Effector memory CD8-positive, alpha-beta T cell (primary cell): ENCODE results near the gene STIM2.
"Not testable (repeated sequence)": the region's sequence is repeated elsewhere in the genome, so short reads cannot be mapped to it uniquely, and the experiment has no call there.

ENCODE experiments used
- ATAC-seq: fragments of 150-1000 bp; cut with Tn5 transposase; replicated peaks from 2 replicates; pipeline ENCODE4 v1.10.0; 2021; ENCODE audit warnings: mild to moderate bottlenecking, moderate library complexity
- DNase-seq, 3 experiments: peaks; one replicate each; pipeline ENCODE4 v3.0.0; 2021
- H3K27ac Mint-ChIP-seq, 2 donors: one replicate each; pipeline ENCODE4 v1.8.0; 2022; ENCODE audit warnings: mild to moderate bottlenecking in 2 of 2, mixed read lengths in 2 of 2, moderate library complexity in 2 of 2
- H3K27me3 Mint-ChIP-seq, 2 donors: one replicate each; pipeline ENCODE4 v1.8.0; 2022; ENCODE audit warnings: mixed read lengths in 2 of 2
- H3K36me3 Mint-ChIP-seq: one replicate; pipeline ENCODE4 v1.8.0; 2022; ENCODE audit warnings: mild to moderate bottlenecking, moderate library complexity, mixed read lengths; ENCODE audit not compliant: insufficient read depth
- H3K4me1 Mint-ChIP-seq, 2 donors: one replicate each; pipeline ENCODE4 v1.8.0; 2022; ENCODE audit warnings: low read depth in 2 of 2, mixed read lengths in 2 of 2
- H3K4me3 Mint-ChIP-seq, 2 donors: one replicate each; pipeline ENCODE4 v1.8.0; 2022; ENCODE audit warnings: mild to moderate bottlenecking in 2 of 2, mixed read lengths in 2 of 2, moderate library complexity in 2 of 2
- H3K9me3 Mint-ChIP-seq, 2 donors: one replicate each; pipeline ENCODE4 v1.8.0; 2022; ENCODE audit warnings: mixed read lengths in 2 of 2

STIM2 gene

GRCh38 chr4:27013012-27013411, 152.4 kb downstream of the STIM2 start:
- no peak for ATAC-seq
- Mint-ChIP-seq H3K9me3 (no peaks in the 10 kb centered on the region), H3K4me1 (peaks cover 10 to 11% of the 10 kb centered on the region in 2 donors), H3K27ac (no peak overlapping the region), H3K4me3 (no peak overlapping the region), H3K36me3 (peaks cover 20% of the 10 kb centered on the region), H3K27me3 (no peaks in the 10 kb centered on the region)
- no peak for DNase-seq

DNA sequence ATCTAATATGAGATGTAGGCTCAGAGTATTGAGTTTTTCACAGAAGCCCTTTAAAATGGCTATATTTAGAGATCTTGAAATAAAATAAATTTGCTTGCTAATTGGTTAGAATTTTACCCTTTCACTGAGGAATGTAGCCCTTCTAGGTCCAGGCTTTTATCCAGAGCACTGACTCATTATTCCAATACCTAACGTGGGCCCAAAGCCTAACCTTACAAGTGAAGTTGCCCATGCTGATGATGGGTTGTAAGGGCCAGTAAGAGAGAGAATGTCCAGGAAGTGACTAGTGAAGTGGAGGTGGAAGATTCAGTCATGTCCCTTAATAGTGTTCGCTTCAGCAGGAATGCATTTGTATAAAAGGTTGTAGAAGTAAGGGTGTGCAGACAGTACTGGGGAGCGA, 155.9 kb downstream of the STIM2 start:
- Mint-ChIP-seq H3K4me3 (no peak overlapping the region), H3K27me3 (no peaks in the 10 kb centered on the region), H3K27ac (no peak overlapping the region), H3K36me3 (peaks cover 38% of the 10 kb centered on the region), H3K4me1 (peaks cover 16 to 22% of the 10 kb centered on the region in 2 donors), H3K9me3 (no peaks in the 10 kb centered on the region)
- DNase-seq (no peak), ATAC-seq (no peak)

DNA sequence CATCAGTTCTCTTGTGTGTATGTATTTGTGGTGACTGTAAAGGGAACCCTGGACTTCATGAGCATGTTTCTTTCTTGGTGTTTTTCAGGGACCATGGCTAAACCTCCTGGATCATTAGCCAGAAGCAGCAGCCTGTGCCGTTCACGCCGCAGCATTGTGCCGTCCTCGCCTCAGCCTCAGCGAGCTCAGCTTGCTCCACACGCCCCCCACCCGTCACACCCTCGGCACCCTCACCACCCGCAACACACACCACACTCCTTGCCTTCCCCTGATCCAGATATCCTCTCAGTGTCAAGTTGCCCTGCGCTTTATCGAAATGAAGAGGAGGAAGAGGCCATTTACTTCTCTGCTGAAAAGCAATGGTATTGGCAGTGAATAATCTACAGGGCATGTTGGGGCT, 157.0 kb downstream of the STIM2 start:
- Mint-ChIP-seq H3K27me3 (no peaks in the 10 kb centered on the region), H3K9me3 (no peaks in the 10 kb centered on the region), H3K4me3 (no peak overlapping the region), H3K36me3 (peaks cover 46% of the 10 kb centered on the region), H3K27ac (peak overlapping the region in 1 of 2 donors; percentile 63), H3K4me1 (peaks cover 16 to 22% of the 10 kb centered on the region in 2 donors)
- no peak for ATAC-seq
- no peak for DNase-seq

DNA sequence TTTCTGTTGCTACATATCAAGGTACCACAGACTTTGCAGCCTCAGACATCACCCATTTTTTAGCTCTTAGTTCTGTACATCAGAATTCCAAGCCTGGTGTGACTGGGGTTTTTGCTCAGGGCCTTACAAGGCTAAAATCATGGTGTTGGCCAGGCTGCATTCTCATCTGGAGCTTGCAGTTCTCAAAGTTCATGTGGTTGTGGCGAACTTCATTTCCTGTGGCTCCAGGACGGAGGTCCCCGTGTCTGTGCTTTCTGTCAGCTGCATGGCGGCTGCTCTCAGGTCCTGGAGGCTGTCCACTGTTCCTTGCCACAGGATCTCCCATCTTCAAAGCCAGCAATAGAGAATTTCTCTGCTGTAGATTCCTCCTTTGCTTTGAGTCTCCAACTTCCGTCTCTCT, 157.4 kb downstream of the STIM2 start:
- H3K36me3 Mint-ChIP-seq, result peaks cover 48% of the 10 kb centered on the region
- no peak for DNase-seq
- peaks cover 16 to 22% of the 10 kb centered on the region in 2 donors for H3K4me1 Mint-ChIP-seq
- ATAC-seq, result no peak
- peak overlapping the region in 1 of 2 donors; percentile 63 for H3K27ac Mint-ChIP-seq
- no peak overlapping the region for H3K4me3 Mint-ChIP-seq
- no peaks in the 10 kb centered on the region for H3K9me3 Mint-ChIP-seq
- H3K27me3 Mint-ChIP-seq, result no peaks in the 10 kb centered on the region

DNA sequence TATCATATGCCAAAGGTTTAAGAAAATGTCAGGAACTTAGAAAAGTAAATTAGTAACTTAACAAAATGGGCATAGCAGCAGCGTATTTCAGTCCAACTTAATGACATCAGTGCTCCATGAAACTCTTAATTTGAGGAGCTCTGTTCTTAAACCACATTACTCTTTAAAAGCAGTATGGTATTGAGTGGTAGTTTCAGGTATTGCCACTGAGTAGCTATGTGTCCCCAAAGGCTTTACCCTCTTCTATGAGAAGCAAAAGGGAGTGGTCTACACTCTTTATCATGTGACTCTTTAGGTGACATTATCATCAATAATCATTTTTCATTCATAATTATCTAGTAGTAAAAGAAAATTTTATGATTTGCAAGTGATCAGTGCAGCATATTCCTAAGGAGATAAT, 158.3 kb downstream of the STIM2 start:
- H3K4me3 Mint-ChIP-seq, result no peak overlapping the region
- H3K4me1 Mint-ChIP-seq, result peaks cover 16 to 22% of the 10 kb centered on the region in 2 donors
- H3K27ac Mint-ChIP-seq, result no peak overlapping the region
- ATAC-seq, result no peak
- H3K27me3 Mint-ChIP-seq, result no peaks in the 10 kb centered on the region
- peaks cover 57% of the 10 kb centered on the region for H3K36me3 Mint-ChIP-seq
- no peak for DNase-seq
- H3K9me3 Mint-ChIP-seq, result no peaks in the 10 kb centered on the region

DNA sequence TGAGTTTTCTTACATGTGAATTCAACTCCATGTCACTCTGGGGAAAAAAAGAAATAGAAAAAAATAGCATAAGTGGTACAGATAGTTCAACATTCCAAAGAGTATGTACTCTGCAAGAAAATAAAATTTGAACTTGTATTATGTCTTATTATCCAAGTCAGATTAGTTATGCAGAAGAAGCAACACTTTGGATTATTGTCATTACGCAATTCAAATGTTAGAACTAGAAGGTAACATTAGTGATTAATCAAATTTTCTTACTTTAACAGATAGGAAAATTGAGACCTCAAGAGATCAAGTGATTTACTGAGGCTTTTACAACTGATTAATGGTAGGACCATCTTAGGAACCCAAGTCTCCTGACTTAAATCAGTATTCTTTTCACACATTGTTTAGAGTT, 159.1 kb downstream of the STIM2 start:
- no peak for ATAC-seq

DNA sequence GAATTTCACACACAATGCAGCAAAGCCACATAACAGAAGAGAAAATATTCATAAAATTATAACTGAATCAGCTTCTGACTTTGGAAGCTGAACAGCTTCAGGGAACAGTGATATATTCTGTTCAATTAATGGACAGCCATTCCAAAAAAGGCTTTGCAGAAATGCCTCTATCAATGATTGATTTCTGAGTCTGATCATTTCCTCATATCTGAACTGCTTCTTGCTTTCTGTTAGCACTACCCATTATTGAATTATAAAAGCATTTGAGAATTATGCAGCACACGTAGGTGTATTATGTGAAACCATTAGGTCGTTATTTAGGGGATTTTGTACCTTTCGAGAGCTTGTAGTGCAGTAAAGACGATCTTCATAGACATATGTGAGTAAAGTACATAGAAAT, 159.6 kb downstream of the STIM2 start:
- no peak for DNase-seq
- Mint-ChIP-seq H3K4me3 (no peak overlapping the region), H3K9me3 (no peaks in the 10 kb centered on the region), H3K4me1 (peaks cover 14 to 24% of the 10 kb centered on the region in 2 donors), H3K27ac (no peak overlapping the region), H3K36me3 (peaks cover 54% of the 10 kb centered on the region), H3K27me3 (no peaks in the 10 kb centered on the region)
- ATAC-seq, result no peak

More for the DNA sequence above, 159.1 kb downstream of the STIM2 start:
- Mint-ChIP-seq H3K9me3 (no peaks in the 10 kb centered on the region), H3K4me3 (no peak overlapping the region), H3K4me1 (peaks cover 16 to 26% of the 10 kb centered on the region in 2 donors), H3K36me3 (peaks cover 54% of the 10 kb centered on the region), H3K27me3 (no peaks in the 10 kb centered on the region), H3K27ac (no peak overlapping the region)
- DNase-seq, result no peak

DNA sequence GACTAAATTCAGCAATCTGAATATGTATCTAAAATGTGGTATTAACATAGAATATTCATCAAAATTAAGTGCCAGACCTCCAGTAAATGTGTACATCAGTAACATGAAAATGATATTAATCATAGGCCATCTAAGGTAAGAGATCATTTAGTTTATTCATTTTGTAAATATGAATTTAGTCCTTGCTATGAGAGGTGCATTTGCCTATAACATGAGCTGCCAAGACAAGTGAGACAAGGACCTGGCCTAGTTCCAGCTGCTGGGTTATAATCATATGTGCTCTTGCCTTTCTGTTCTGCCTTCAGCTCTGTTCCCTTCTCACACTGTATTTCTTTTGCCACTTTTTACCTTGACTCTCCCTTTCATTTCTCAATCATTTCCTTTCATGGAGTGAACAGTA, 160.0 kb downstream of the STIM2 start:
- H3K9me3 Mint-ChIP-seq, result no peaks in the 10 kb centered on the region
- ATAC-seq, result no peak
- no peaks in the 10 kb centered on the region for H3K27me3 Mint-ChIP-seq
- H3K27ac Mint-ChIP-seq, result no peak overlapping the region
- no peak for DNase-seq
- no peak overlapping the region for H3K4me3 Mint-ChIP-seq
- H3K4me1 Mint-ChIP-seq, result peaks cover 13 to 23% of the 10 kb centered on the region in 2 donors
- H3K36me3 Mint-ChIP-seq, result peaks cover 54% of the 10 kb centered on the region

GRCh38 chr4:27022963-27023362, 162.3 kb downstream of the STIM2 start:
- Mint-ChIP-seq H3K36me3 (peaks cover 51% of the 10 kb centered on the region), H3K9me3 (no peaks in the 10 kb centered on the region), H3K27ac (no peak overlapping the region), H3K27me3 (no peaks in the 10 kb centered on the region), H3K4me3 (no peak overlapping the region), H3K4me1 (peaks cover 5 to 23% of the 10 kb centered on the region in 2 donors)
- ATAC-seq (no peak), DNase-seq (no peak)

- H3K36me3 Mint-ChIP-seq, result peaks cover 49% of the 10 kb centered on the region
- no peaks in the 10 kb centered on the region for H3K9me3 Mint-ChIP-seq
- peaks cover 2 to 20% of the 10 kb centered on the region in 2 donors for H3K4me1 Mint-ChIP-seq
- DNase-seq (no peak), ATAC-seq (no peak)
- H3K4me3 Mint-ChIP-seq, result no peak overlapping the region
- H3K27me3 Mint-ChIP-seq, result no peaks in the 10 kb centered on the region
- H3K27ac Mint-ChIP-seq, result no peak overlapping the region
Observed at GRCh38 chr4:27023366-27023765, 162.7 kb downstream of the STIM2 start.

DNA sequence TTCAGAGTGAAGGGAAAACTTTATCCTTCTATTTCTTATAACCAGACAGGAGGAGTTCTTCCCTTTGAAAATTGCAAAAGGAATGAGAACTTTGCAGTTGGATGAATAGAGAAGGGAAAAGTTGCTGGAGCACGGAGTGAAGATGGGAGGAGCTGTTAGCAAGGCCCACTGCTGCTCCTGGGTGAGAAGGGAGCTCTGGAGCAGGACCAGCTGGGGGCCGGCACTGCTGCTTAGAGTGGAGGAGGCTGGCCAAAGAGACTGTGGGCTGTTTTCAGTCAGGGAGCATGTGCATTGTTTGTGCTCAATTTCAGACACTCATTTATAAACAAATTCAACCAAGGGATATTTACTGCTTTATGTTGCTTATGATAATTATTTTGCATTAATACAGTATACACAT, 164.2 kb downstream of the STIM2 start:
- ATAC-seq, result no peak
- H3K9me3 Mint-ChIP-seq, result no peaks in the 10 kb centered on the region
- peaks cover 39% of the 10 kb centered on the region for H3K36me3 Mint-ChIP-seq
- H3K4me3 Mint-ChIP-seq, result no peak overlapping the region
- H3K27me3 Mint-ChIP-seq, result no peaks in the 10 kb centered on the region
- DNase-seq, result no peak
- H3K27ac Mint-ChIP-seq, result peak overlapping the region; percentile 3 to 46
- peaks cover 0 to 18% of the 10 kb centered on the region in 2 donors for H3K4me1 Mint-ChIP-seq

DNA sequence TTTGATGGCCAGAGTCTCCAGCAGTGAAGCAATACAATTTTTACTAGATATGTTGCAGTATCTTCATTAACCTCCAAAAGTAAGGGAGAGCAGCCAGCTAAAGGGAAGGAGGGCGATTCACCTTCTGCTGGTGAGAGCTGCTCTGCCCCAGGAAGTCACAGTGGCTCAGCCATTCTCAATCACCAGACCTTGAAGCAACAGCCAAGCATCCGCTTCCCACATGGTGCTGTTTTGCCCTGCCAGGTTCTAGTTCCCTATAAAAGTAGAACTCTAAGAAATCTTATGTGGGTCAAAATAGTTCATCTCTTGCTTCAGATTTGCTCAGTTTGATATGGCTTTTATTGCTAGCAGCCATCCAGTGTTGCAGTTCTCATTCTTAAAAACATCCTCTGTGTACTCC, 166.8 kb downstream of the STIM2 start:
- no peaks in the 10 kb centered on the region for H3K27me3 Mint-ChIP-seq
- H3K9me3 Mint-ChIP-seq, result no peaks in the 10 kb centered on the region
- peak overlapping the region in 1 of 2 donors; percentile 20 for H3K27ac Mint-ChIP-seq
- peaks cover 15% of the 10 kb centered on the region for H3K36me3 Mint-ChIP-seq
- ATAC-seq (no peak), DNase-seq (no peak)
- no peak overlapping the region for H3K4me3 Mint-ChIP-seq
- H3K4me1 Mint-ChIP-seq, result peaks cover 0 to 11% of the 10 kb centered on the region in 2 donors

DNA sequence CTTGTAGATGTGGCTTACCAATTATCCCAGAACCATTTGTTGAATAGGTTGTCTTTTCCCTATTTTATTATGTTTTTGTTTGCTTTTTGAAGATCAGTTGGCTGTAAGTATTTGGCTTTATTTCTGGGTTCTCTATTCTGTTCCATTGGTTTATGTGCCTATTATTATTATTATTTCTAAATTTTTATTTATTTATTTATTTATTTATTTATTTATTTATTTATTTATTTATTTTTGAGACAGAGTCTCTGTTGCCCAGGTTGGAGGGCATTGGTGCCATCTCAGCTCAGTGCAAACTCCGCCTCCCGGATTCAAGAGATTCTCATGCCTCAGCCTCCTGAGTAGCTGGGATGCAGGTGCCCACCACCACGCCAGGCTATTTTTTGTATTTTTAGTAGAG, 174.5 kb downstream of the STIM2 start:
- H3K27me3 Mint-ChIP-seq, result peaks cover 9 to 18% of the 10 kb centered on the region in 2 donors
- not testable (repeated sequence) for H3K36me3 Mint-ChIP-seq, H3K4me1 Mint-ChIP-seq, DNase-seq, ATAC-seq, H3K9me3 Mint-ChIP-seq, H3K27ac Mint-ChIP-seq, H3K4me3 Mint-ChIP-seq

GRCh38 chr4:27040356-27040755, 179.7 kb downstream of the STIM2 start:
- H3K27ac Mint-ChIP-seq, result no peak overlapping the region
- peaks cover 36 to 49% of the 10 kb centered on the region in 2 donors for H3K27me3 Mint-ChIP-seq
- ATAC-seq, result no peak
- H3K4me1 Mint-ChIP-seq, result peaks cover 0 to 4% of the 10 kb centered on the region in 2 donors
- no peak for DNase-seq
- no peaks in the 10 kb centered on the region for H3K36me3 Mint-ChIP-seq
- peaks cover 0 to 6% of the 10 kb centered on the region in 2 donors for H3K9me3 Mint-ChIP-seq
- no peak overlapping the region for H3K4me3 Mint-ChIP-seq

DNA sequence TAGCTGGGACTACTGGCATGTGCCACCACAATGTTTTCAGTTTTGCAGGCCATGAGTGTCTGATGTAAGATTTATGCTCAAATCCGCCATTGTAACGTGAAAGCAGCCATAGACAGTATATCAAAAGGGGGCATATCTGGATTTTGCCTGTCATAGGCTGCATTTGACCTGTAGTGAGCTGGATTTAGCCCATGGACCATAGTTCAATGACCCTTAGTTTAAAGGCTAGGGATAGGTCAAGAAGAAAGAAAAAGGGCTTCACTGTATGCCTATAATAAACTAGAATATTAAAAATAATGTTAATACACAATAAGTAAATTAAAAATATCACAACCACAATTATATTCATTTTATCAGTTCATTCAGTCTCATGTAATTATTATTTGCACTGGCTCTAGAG, 181.8 kb downstream of the STIM2 start:
- peaks cover 47 to 52% of the 10 kb centered on the region in 2 donors for H3K27me3 Mint-ChIP-seq
- no peak overlapping the region for H3K4me3 Mint-ChIP-seq
- peaks cover 0 to 4% of the 10 kb centered on the region in 2 donors for H3K4me1 Mint-ChIP-seq
- ATAC-seq (no peak), DNase-seq (no peak)
- H3K36me3 Mint-ChIP-seq, result peaks cover 3% of the 10 kb centered on the region
- peaks cover 0 to 6% of the 10 kb centered on the region in 2 donors for H3K9me3 Mint-ChIP-seq
- no peak overlapping the region for H3K27ac Mint-ChIP-seq
